CD4-positive, CD25-positive, alpha-beta regulatory T cell (primary cell): ENCODE data around the gene SLC25A47. TPM values are rescaled to one million over a fixed set of nuclear protein-coding genes. Genes with fewer than 3 reads are reported as not detected.
"Not testable (repeated sequence)": the region's sequence is repeated elsewhere in the genome, so short reads cannot be mapped to it uniquely, and the experiment has no call there.

Source experiments
- ATAC-seq, 2 donors: fragments of 150-1000 bp; cut with Tn5 transposase; one replicate each; pipeline ENCODE4 v1.10.0; 2021; ENCODE audit warnings: low read depth in 2 of 2, moderate number of reproducible peaks in 2 of 2, moderate library complexity in 1 of 2
- DNase-seq, 3 donors: peaks; one replicate each; pipeline versions ENCODE4 v3.0.0 to v3.0.0-alpha.2; 2012 to 2022; ENCODE audit warnings: mixed read lengths in 1 of 3
- H3K27ac ChIP-seq: one replicate; pipeline ENCODE4 v1.7.0; 2013; ENCODE audit warnings: mild to moderate bottlenecking, low read length; ENCODE audit not compliant: insufficient read depth, poor library complexity, severe bottlenecking
- H3K27me3 ChIP-seq: one replicate; pipeline ENCODE4 v1.7.0; 2013; ENCODE audit warnings: low read length; ENCODE audit not compliant: control insufficient read depth, insufficient read depth
- H3K36me3 ChIP-seq: one replicate; pipeline ENCODE4 v1.7.0; 2013; ENCODE audit warnings: mild to moderate bottlenecking, low read length, moderate library complexity; ENCODE audit not compliant: control insufficient read depth, insufficient read depth
- H3K4me1 ChIP-seq: 2 replicates; pipeline ENCODE4 v1.7.0; 2013; ENCODE audit warnings: mild to moderate bottlenecking, low read length; ENCODE audit not compliant: insufficient read depth, control insufficient read depth, poor library complexity, severe bottlenecking
- H3K4me3 ChIP-seq: one replicate; pipeline ENCODE4 v1.7.0; 2013; ENCODE audit warnings: low read depth, mild to moderate bottlenecking, low read length, moderate library complexity
- H3K9me3 ChIP-seq, 2 experiments: 1 replicate in 1 of 2; 2 replicates in 1 of 2; pipeline ENCODE4 v1.7.0; 2013; ENCODE audit warnings: low read length in 2 of 2, mild to moderate bottlenecking in 1 of 2, moderate library complexity in 1 of 2; ENCODE audit not compliant: control insufficient read depth in 2 of 2
- H3K27ac Mint-ChIP-seq, 3 donors: one replicate each; pipeline ENCODE4 v1.8.0; 2020 to 2022; ENCODE audit warnings: mild to moderate bottlenecking in 3 of 3, mixed read lengths in 3 of 3, moderate library complexity in 2 of 3
- H3K27me3 Mint-ChIP-seq: one replicate; pipeline ENCODE4 v1.8.0; 2022; ENCODE audit warnings: mild to moderate bottlenecking, mixed read lengths
- H3K36me3 Mint-ChIP-seq: one replicate; pipeline ENCODE4 v1.8.0; 2020; ENCODE audit warnings: mixed read lengths
- H3K4me1 Mint-ChIP-seq, 4 donors: one replicate each; pipeline ENCODE4 v1.8.0; 2020 to 2022; ENCODE audit warnings: mixed read lengths in 4 of 4, mild to moderate bottlenecking in 1 of 4
- H3K4me3 Mint-ChIP-seq, 4 donors: one replicate each; pipeline ENCODE4 v1.8.0; 2020 to 2022; ENCODE audit warnings: mild to moderate bottlenecking in 4 of 4, mixed read lengths in 4 of 4, moderate library complexity in 3 of 4
- H3K9me3 Mint-ChIP-seq, 7 donors: one replicate each; pipeline ENCODE4 v1.8.0; 2020 to 2022; ENCODE audit warnings: mixed read lengths in 7 of 7, mild to moderate bottlenecking in 3 of 7, moderate library complexity in 2 of 7
- polyA plus RNA-seq, 4 donors: library from polyadenylated mRNA; unstranded; fragments of 300-500 nt; fragmentation: Illumina TruSeq; gene quantifications; one replicate each; pipeline ENCODE4 v1.2.3, GENCODE V29; 2021
- total RNA-seq: library from RNA; stranded (reverse); gene quantifications from one replicate; pipeline ENCODE4 v1.2.3, GENCODE V29; 2022

The SLC25A47 gene
- total and polyA plus RNA-seq, 5 donors from 2014 or later, result not detected

DNA sequence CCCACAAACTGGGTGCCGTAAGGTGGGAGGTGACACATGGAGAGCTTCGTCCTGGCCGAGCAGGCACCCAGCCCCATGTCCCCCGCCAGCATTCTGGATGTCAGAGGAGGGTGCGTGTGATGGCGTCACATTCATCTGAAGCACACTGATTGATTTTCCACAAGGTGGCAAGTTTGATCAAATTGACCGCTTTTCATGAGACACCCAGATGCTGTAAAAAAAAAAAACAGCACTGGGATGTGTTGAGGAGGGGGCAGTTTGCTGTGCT, 41.1 kb upstream of the SLC25A47 start:
- Histone ChIP-seq H3K27ac (no peak overlapping the region), H3K4me3 (no peak overlapping the region), H3K4me1 (peaks cover 17% of the 10 kb centered on the region), H3K9me3 (no peaks in the 10 kb centered on the region), H3K27me3 (no peaks in the 10 kb centered on the region), H3K36me3 (peaks cover 32% of the 10 kb centered on the region)
- ATAC-seq (no peak), DNase-seq (no peak)
- Mint-ChIP-seq H3K4me3 (peak overlapping the region in 1 of 4 donors; percentile 42), H3K9me3 (no peaks in the 10 kb centered on the region), H3K4me1 (peaks cover 13 to 31% (median 27%) of the 10 kb centered on the region in 4 donors), H3K27me3 (no peaks in the 10 kb centered on the region), H3K36me3 (peaks cover 4% of the 10 kb centered on the region), H3K27ac (no peak overlapping the region)

GRCh38 chr14:100282766-100283419, 40.2 kb upstream of the SLC25A47 start:
- Histone ChIP-seq H3K36me3 (peaks cover 26% of the 10 kb centered on the region), H3K4me1 (peaks cover 17% of the 10 kb centered on the region), H3K9me3 (no peaks in the 10 kb centered on the region), H3K27me3 (no peaks in the 10 kb centered on the region), H3K4me3 (no peak overlapping the region), H3K27ac (no peak overlapping the region)
- H3K4me1 Mint-ChIP-seq, result peaks cover 13 to 28% (median 25%) of the 10 kb centered on the region in 4 donors
- H3K27me3 Mint-ChIP-seq, result no peaks in the 10 kb centered on the region
- no peaks in the 10 kb centered on the region for H3K9me3 Mint-ChIP-seq
- H3K36me3 Mint-ChIP-seq, result peaks cover 4% of the 10 kb centered on the region
- ATAC-seq, result no peak
- H3K4me3 Mint-ChIP-seq, result peak overlapping the region; percentile 19 to 82 (median 40)
- no peak for DNase-seq
- H3K27ac Mint-ChIP-seq, result no peak overlapping the region

GRCh38 chr14:100283436-100283835, 39.7 kb upstream of the SLC25A47 start:
- not testable (repeated sequence) for DNase-seq, H3K9me3 Mint-ChIP-seq, H3K4me3 ChIP-seq, H3K27ac ChIP-seq, H3K9me3 ChIP-seq, H3K36me3 Mint-ChIP-seq, ATAC-seq, H3K27me3 ChIP-seq, H3K27me3 Mint-ChIP-seq, H3K27ac Mint-ChIP-seq
- Histone ChIP-seq H3K4me1 (peaks cover 16% of the 10 kb centered on the region), H3K36me3 (peaks cover 22% of the 10 kb centered on the region)
- peaks cover 11 to 25% (median 22%) of the 10 kb centered on the region in 4 donors for H3K4me1 Mint-ChIP-seq
- H3K4me3 Mint-ChIP-seq, result peak overlapping the region in 2 of 4 donors; percentile 19 to 64

DNA sequence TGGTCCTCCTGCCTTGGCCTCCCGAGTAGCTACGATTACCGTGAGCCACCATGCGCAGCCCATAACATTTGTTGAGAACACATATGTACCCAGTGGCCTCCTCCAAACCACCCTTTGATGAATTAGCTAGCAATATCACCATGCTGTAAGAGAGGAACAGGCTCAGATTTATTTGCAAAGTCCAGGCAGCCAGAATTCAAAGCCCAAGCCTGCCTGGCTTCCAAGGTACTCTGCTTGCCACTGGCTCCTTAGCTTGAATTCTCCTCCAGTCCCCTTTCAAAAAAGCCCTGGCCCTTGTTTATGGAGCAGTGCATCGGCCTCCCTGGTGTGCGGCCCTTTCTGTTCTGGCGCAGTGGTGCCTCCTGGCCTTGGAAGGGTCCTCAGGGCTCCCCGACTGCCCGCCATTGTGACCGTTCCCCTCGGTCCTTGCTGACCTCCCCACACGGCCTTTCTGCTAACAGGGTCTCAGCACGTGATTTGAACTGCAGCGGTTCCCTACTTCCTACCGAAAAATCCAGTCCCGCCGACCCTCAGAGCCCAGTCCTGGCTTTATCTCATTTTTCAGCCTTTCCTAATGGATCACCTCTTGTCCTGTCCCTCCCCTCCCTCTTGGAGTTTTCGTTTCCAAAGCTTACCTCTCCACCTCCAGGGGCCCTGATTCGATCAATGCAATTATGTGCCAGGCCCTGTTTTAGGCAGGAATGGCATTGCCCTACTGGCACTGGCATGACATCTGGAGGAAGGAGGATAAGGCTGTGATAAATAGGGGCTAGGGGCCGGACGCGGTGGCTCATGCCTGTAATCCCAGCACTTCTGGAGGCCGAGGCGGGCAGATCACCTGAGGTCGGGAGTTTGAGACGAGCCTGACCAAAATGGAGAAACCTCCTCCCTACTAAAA, 38.9 kb upstream of the SLC25A47 start:
- H3K27ac Mint-ChIP-seq, result peak overlapping the region; percentile 60 to 95 (median 62)
- Histone ChIP-seq H3K36me3 (peaks cover 18% of the 10 kb centered on the region), H3K9me3 (no peaks in the 10 kb centered on the region), H3K4me3 (no peak overlapping the region), H3K4me1 (peaks cover 14% of the 10 kb centered on the region), H3K27me3 (no peaks in the 10 kb centered on the region), H3K27ac (no peak overlapping the region)
- H3K4me1 Mint-ChIP-seq, result peaks cover 4 to 17% (median 14%) of the 10 kb centered on the region in 4 donors
- no peaks in the 10 kb centered on the region for H3K9me3 Mint-ChIP-seq
- H3K36me3 Mint-ChIP-seq, result peaks cover 4% of the 10 kb centered on the region
- DNase-seq (no peak), ATAC-seq (no peak)
- H3K4me3 Mint-ChIP-seq, result peak overlapping the region; percentile 64 to 92 (median 74)
- H3K27me3 Mint-ChIP-seq, result no peaks in the 10 kb centered on the region

DNA sequence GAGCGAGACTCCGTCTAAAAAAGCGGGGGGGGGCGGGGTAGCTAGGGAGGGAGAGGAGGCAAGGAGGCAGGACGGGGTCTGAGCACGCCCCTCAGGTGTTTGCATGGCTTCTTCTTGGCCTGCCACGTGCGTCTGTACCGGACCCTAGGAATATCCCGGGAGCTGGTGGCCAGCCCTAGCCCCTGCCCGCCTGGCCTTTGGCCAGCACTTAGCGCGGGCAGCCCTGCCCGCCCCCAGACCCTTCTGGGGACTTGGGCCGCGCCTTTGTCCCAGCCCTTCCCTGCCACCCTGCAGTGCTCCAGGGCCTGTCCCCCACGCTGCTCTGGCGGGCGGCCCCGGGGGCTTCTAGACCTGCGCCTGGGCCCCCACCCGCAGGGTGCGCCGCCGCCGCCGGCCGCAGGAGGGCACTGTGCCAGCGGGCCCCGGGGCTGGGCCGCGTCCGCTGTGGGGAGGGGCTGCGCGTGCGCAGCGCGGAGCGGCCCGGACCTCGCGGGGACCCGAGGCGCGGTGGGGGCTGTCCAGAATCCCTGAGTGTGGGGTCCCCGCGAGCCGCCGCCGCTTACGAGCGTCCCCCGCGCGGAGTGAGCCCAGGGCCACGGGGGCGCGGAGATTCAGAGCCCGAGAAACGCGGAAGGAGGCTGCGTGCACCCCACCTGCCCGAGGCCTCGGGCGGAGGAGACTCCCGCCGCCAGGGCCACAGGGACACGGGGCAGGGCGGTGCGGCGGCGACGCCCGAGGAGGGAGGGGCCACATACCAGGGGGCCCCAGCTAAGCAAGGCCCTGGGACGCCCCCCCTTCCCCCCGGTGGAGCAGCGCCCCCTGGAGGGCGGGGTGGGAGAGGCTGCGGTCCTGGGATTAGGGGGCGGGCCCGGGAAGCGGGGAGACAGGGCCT, 37.9 kb upstream of the SLC25A47 start:
- H3K4me3 Mint-ChIP-seq, result peak overlapping the region; percentile 82 to 92 (median 82)
- peak; percentile 71 to 76 (median 73) for DNase-seq
- peaks cover 14% of the 10 kb centered on the region for H3K4me1 ChIP-seq
- peak overlapping the region in 1 of 3 donors; percentile 82 for H3K27ac Mint-ChIP-seq
- H3K9me3 ChIP-seq, result no peaks in the 10 kb centered on the region
- peak overlapping the region; percentile 84 for H3K27ac ChIP-seq
- H3K27me3 Mint-ChIP-seq, result no peaks in the 10 kb centered on the region
- H3K9me3 Mint-ChIP-seq, result no peaks in the 10 kb centered on the region
- ATAC-seq, result peak; percentile 89 to 90
- no peaks in the 10 kb centered on the region for H3K36me3 Mint-ChIP-seq
- no peaks in the 10 kb centered on the region for H3K27me3 ChIP-seq
- peaks cover 13% of the 10 kb centered on the region for H3K36me3 ChIP-seq
- H3K4me1 Mint-ChIP-seq, result peaks cover 0 to 17% (median 9%) of the 10 kb centered on the region in 4 donors
- H3K4me3 ChIP-seq, result no peak overlapping the region

- no peaks in the 10 kb centered on the region for H3K9me3 ChIP-seq
- Mint-ChIP-seq H3K4me3 (peak overlapping the region; percentile 82 to 91 (median 82)), H3K27ac (peak overlapping the region; percentile 82 to 89 (median 87)), H3K27me3 (no peaks in the 10 kb centered on the region), H3K4me1 (peaks cover 0 to 17% (median 6%) of the 10 kb centered on the region in 4 donors), H3K36me3 (no peaks in the 10 kb centered on the region), H3K9me3 (no peaks in the 10 kb centered on the region)
- H3K36me3 ChIP-seq, result peaks cover 12% of the 10 kb centered on the region
- no peak overlapping the region for H3K4me3 ChIP-seq
- peaks cover 14% of the 10 kb centered on the region for H3K4me1 ChIP-seq
- ATAC-seq (no peak), DNase-seq (no peak)
- H3K27me3 ChIP-seq, result no peaks in the 10 kb centered on the region
- peak overlapping the region; percentile 84 for H3K27ac ChIP-seq
These were observed 37.2 kb upstream of the SLC25A47 start for GRCh38 chr14:100285913-100286400.

GRCh38 chr14:100286484-100287191, 36.5 kb upstream of the SLC25A47 start:
- DNase-seq, result no peak
- peak overlapping the region in 3 of 4 donors; percentile 72 to 91 (median 82) for H3K4me3 Mint-ChIP-seq

More at GRCh38 chr14:100286484-100287191, 36.5 kb upstream of the SLC25A47 start:
- H3K36me3 Mint-ChIP-seq, result no peaks in the 10 kb centered on the region
- Histone ChIP-seq H3K36me3 (peaks cover 6% of the 10 kb centered on the region), H3K27ac (no peak overlapping the region), H3K27me3 (no peaks in the 10 kb centered on the region), H3K4me3 (no peak overlapping the region), H3K9me3 (no peaks in the 10 kb centered on the region), H3K4me1 (peaks cover 14% of the 10 kb centered on the region)
- H3K27ac Mint-ChIP-seq, result peak overlapping the region in 1 of 3 donors; percentile 82
- H3K4me1 Mint-ChIP-seq, result peaks cover 0 to 17% (median 7%) of the 10 kb centered on the region in 4 donors
- no peaks in the 10 kb centered on the region for H3K27me3 Mint-ChIP-seq
- H3K9me3 Mint-ChIP-seq, result no peaks in the 10 kb centered on the region
- no peak for ATAC-seq
